ENCODE measurements around the gene CKMT1A. TPM values are rescaled to one million over a fixed set of nuclear protein-coding genes. Genes with fewer than 3 reads are reported as not detected.
"Not testable (repeated sequence)": the region's sequence is repeated elsewhere in the genome, so short reads cannot be mapped to it uniquely, and the experiment has no call there.

The CKMT1A gene
- not detected in 2 replicates for total RNA-seq (2012; rRNA removed)
- polyA plus RNA-seq (2012; rRNA removed) = not detected in 2 replicates
- polyA plus RNA-seq (2012; cell fraction: cytosol; rRNA removed) = not detected in 2 replicates
- polyA plus RNA-seq (2012; cell fraction: nucleus; rRNA removed; ENCODE audit: low replicate concordance) = not detected in 2 replicates
- not detected for Bru-seq, nascent RNA
- percentile 14 among the genes with signal in this experiment for BruChase-seq, experiment 1, labeled RNA remaining after a 6-hour chase
- not detected for BruChase-seq, experiment 2, labeled RNA remaining after a 2-hour chase
- long read RNA-seq = 0 reads

GRCh38 chr15:43693148-43694022 lies at the start of gene CKMT1A:
TSS of gene CKMT1A (plus strand) at chr15:43693859. CDS start at chr15:43694051, 192 bp downstream.
- H3K14ac ChIP-seq (replicated peaks; ENCODE audit: low read depth, low read length); in situ Hi-C loops (cut with MboI; ENCODE audit: low sequenced_read_pairs); H2AK9ac ChIP-seq (replicated peaks; ENCODE audit: low read depth, low read length, poor library complexity); H3K23ac ChIP-seq (ENCODE audit: low read depth, low read length); H4K8ac ChIP-seq (ENCODE audit: low read depth in 2 of 2, low read length in 2 of 2); H2AFZ ChIP-seq (replicated peaks; ENCODE audit: low read length, poor library complexity); H4K20me1 ChIP-seq (ENCODE audit: insufficient read depth, low read length); H3K9me1 ChIP-seq (ENCODE audit: insufficient read depth, low read length); H2BK20ac ChIP-seq (ENCODE audit: low read depth, low read length); H4K5ac ChIP-seq (ENCODE audit: low read depth, low read length); H3K4me1 ChIP-seq (ENCODE audit: control insufficient read depth, insufficient read depth, low read length); H3K27me3 ChIP-seq (ENCODE audit: control insufficient read depth, insufficient read depth, low read length); H4K91ac ChIP-seq (ENCODE audit: insufficient read depth, low read depth, low read length); H3K36me3 ChIP-seq (ENCODE audit: control insufficient read depth, insufficient read depth, low read length); H2BK15ac ChIP-seq (ENCODE audit: low read depth, low read length); intact Hi-C loops (cut with micrococcal nuclease); H3K79me1 ChIP-seq (ENCODE audit: low read depth in 1 of 2, low read length in 2 of 2); BruUV-seq (replicated peaks); H2AK5ac ChIP-seq (ENCODE audit: low read depth, low read length); H3K4ac ChIP-seq (ENCODE audit: low read depth, low read length); H3K9ac ChIP-seq (ENCODE audit: low read depth, low read length); H3K27ac ChIP-seq (ENCODE audit: insufficient read depth, low read length); H2BK5ac ChIP-seq (ENCODE audit: low read depth, low read length, poor library complexity, severe bottlenecking); H3K9me3 ChIP-seq (ENCODE audit: control insufficient read depth, insufficient read depth, low read length); DNase-seq; H3K18ac ChIP-seq (ENCODE audit: low read depth, low read length); H3K4me3 ChIP-seq (ENCODE audit: insufficient read depth, low read depth, low read length); H3K4me2 ChIP-seq (ENCODE audit: low read depth, low read length); CTCF ChIA-PET; H2BK120ac ChIP-seq (ENCODE audit: low read depth, low read length); dilution Hi-C loops (cut with HindIII; ENCODE audit: low sequenced_read_pairs, unreplicated experiment); H3K56ac ChIP-seq (ENCODE audit: extremely low read depth, insufficient read depth, low read length); POLR2A ChIA-PET (ENCODE audit: unreplicated experiment): not testable (repeated sequence)
- peak; percentile 61 for ATAC-seq (ENCODE audit: low read depth)
- no CpG with 5 or more reads among the region's 43 CpGs for WGBS, 2 experiments (ENCODE audit: extremely low coverage in 2 of 2, insufficient read length in 1 of 2)
